PC-3 (cell line): ENCODE results near the gene NATD1. TPM values are rescaled to one million over a fixed set of nuclear protein-coding genes. Genes with fewer than 3 reads are reported as not detected.

Experiments used
- ATAC-seq: fragments of 200-7000 bp; cut with Tn5 transposase; 2 replicates; pipeline ENCODE4 v1.9.1; 2020; ENCODE audit warnings: mild to moderate bottlenecking, moderate library complexity
- BruUV-seq: library from RNA; stranded (reverse); fragments of 400-500 nt; replicated peaks from 2 replicates; lab custom pipeline; 2021; lab: Mats Ljungman, UMichigan
- CTCF ChIA-PET: fragments of 300-600 bp; sonication (Branson Sonifier 250); formaldehyde crosslinking; loops from one replicate; lab custom pipeline; 2022; ENCODE audit warnings: antibody characterized with exemption; lab: Charles Lee
- POLR2A ChIA-PET: fragments of 300-600 bp; sonication (Branson Sonifier 250); formaldehyde crosslinking; loops from one replicate; lab custom pipeline; 2022; ENCODE audit warnings: antibody characterized with exemption; ENCODE audit not compliant: unreplicated experiment; lab: Charles Lee
- DNase-seq: peaks from one replicate; pipeline ENCODE4 v3.0.0-alpha.2; 2015
- H2AFZ ChIP-seq: fragments of 300-600 bp; sonication (generic); 2 replicates; pipeline ENCODE4 v1.6.0; 2016; ENCODE audit warnings: antibody characterized with exemption, low read length
- H3F3A ChIP-seq: fragments of 300-600 bp; sonication (generic); one replicate; pipeline ENCODE4 v1.6.0; 2017; ENCODE audit warnings: antibody characterized with exemption, low read length, control low read depth, mild to moderate bottlenecking; ENCODE audit not compliant: unreplicated experiment
- H3K27ac ChIP-seq: fragments of 300-600 bp; sonication (generic); 2 replicates; pipeline ENCODE4 v1.5.1; 2016; ENCODE audit warnings: mild to moderate bottlenecking, low read length
- H3K27me3 ChIP-seq: fragments of 300-600 bp; sonication (generic); 2 replicates; pipeline ENCODE4 v1.6.1; 2016; ENCODE audit warnings: low read length, mixed read lengths
- H3K36me3 ChIP-seq: fragments of 300-600 bp; sonication (generic); 2 replicates; pipeline ENCODE4 v1.6.1; 2016; ENCODE audit warnings: low read depth, mixed run types, low read length, mixed read lengths
- H3K4me1 ChIP-seq: fragments of 300-600 bp; sonication (generic); 2 replicates; pipeline ENCODE4 v1.5.1; 2016; ENCODE audit warnings: low read length; ENCODE audit not compliant: insufficient read depth
- H3K4me2 ChIP-seq: fragments of 300-600 bp; sonication (generic); 2 replicates; pipeline ENCODE4 v1.6.0; 2016; ENCODE audit warnings: low read length
- H3K4me3 ChIP-seq: fragments of 300-600 bp; sonication (generic); 2 replicates; pipeline ENCODE4 v1.5.1; 2016; ENCODE audit warnings: mild to moderate bottlenecking, low read length, mixed read lengths
- H3K79me2 ChIP-seq: fragments of 300-600 bp; sonication (generic); 2 replicates; pipeline ENCODE4 v1.6.1; 2017; ENCODE audit warnings: low read length, mixed read lengths
- H3K9ac ChIP-seq: fragments of 300-600 bp; sonication (generic); 2 replicates; pipeline ENCODE4 v1.6.0; 2016; ENCODE audit warnings: mild to moderate bottlenecking, low read length
- H3K9me2 ChIP-seq: fragments of 300-600 bp; sonication (generic); replicated peaks from 2 replicates; pipeline ENCODE4 v1.6.1; 2016; ENCODE audit warnings: mixed run types, low read length, mixed read lengths
- H3K9me3 ChIP-seq: fragments of 300-600 bp; sonication (generic); 2 replicates; pipeline ENCODE4 v1.6.1; 2016; ENCODE audit warnings: low read length, mixed read lengths
- H4K20me1 ChIP-seq: fragments of 300-600 bp; sonication (generic); 2 replicates; pipeline ENCODE4 v1.6.1; 2016; ENCODE audit warnings: low read length, mixed read lengths
- CTCF ChIP-seq: fragments of 300-600 bp; sonication (generic); conservative IDR thresholded peaks from 2 replicates; pipeline ENCODE4 v1.5.1; 2017; ENCODE audit warnings: antibody characterized with exemption, low read depth, mild to moderate bottlenecking, low read length
- EZH2 ChIP-seq: fragments of 300-600 bp; sonication (generic); IDR thresholded peaks from one replicate; pipeline ENCODE4 v1.6.1; 2017; ENCODE audit warnings: antibody characterized with exemption, mild to moderate bottlenecking, low read length; ENCODE audit not compliant: unreplicated experiment
- EZH2phosphoT487 ChIP-seq: fragments of 300-600 bp; sonication (generic); IDR thresholded peaks from 2 replicates; pipeline ENCODE4 v1.6.1; 2018; ENCODE audit warnings: mild to moderate bottlenecking, antibody characterized with exemption, low read length, borderline replicate concordance
- intact Hi-C: fragments of 100-400 bp; cut with micrococcal nuclease; formaldehyde crosslinking; loops from 2 replicates; pipeline ENCODE4 v1.9.0; 2023
- total RNA-seq: library from RNA; depleted of rRNA; stranded (reverse); fragments of >200 nt; gene quantifications from 2 replicates; pipeline ENCODE4 v1.2.3, GENCODE V29; 2014

NATD1 gene
- total RNA-seq, 1 experiment from 2014 or later = 0.73 TPM

DNA sequence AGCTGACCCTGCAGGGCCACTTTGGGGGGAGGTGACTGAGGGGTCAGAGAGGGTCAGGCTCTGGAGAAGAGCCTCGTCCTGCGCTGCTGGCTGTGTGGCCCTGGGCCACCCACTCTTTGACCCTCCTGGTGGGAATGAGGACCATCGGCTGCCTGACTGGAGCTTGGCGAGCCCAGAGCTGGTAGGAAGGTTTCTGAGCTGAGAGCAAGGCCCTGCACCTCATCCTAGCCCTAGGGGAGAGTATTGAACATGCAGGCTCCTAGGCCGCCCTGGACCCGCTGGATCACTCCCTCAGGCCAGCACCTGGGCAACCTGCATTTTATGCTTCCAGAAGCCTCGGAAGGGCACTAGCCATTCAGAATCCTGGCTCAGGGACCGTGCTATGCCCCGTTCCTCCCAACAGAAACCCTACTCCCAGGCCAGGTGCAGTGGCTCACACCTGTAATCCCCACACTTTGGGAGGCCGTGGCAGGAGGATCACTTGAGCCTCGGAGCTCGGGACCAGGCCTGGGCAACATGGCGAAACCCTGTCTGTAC, 45.8 kb upstream of the NATD1 start:
- DNase-seq (no peak), ATAC-seq (no peak)
- no peak overlapping the region for H3K27ac ChIP-seq
- no peaks in the 10 kb centered on the region for H3K27me3 ChIP-seq
- ChIA-PET POLR2A (no interaction called here), CTCF (no interaction called here)
- no peaks in the 10 kb centered on the region for H3K9me2 ChIP-seq
- intact Hi-C loops = no loop called here
- no peak overlapping the region for H3K4me2 ChIP-seq
- no peak overlapping the region for H3K4me3 ChIP-seq
- peaks cover 45% of the 10 kb centered on the region for H3K36me3 ChIP-seq
- BruUV-seq = no TSS peak
- H3K79me2 ChIP-seq = peaks cover 34% of the 10 kb centered on the region
- H3F3A ChIP-seq = no peaks in the 10 kb centered on the region
- TF ChIP-seq EZH2phosphoT487 = no peak
- no peak for TF ChIP-seq EZH2
- no peak for TF ChIP-seq CTCF
- H2AFZ ChIP-seq = no peak overlapping the region
- H3K9me3 ChIP-seq = no peaks in the 10 kb centered on the region
- H4K20me1 ChIP-seq = peaks cover 45% of the 10 kb centered on the region
- H3K9ac ChIP-seq = no peak overlapping the region
- H3K4me1 ChIP-seq = no peaks in the 10 kb centered on the region

DNA sequence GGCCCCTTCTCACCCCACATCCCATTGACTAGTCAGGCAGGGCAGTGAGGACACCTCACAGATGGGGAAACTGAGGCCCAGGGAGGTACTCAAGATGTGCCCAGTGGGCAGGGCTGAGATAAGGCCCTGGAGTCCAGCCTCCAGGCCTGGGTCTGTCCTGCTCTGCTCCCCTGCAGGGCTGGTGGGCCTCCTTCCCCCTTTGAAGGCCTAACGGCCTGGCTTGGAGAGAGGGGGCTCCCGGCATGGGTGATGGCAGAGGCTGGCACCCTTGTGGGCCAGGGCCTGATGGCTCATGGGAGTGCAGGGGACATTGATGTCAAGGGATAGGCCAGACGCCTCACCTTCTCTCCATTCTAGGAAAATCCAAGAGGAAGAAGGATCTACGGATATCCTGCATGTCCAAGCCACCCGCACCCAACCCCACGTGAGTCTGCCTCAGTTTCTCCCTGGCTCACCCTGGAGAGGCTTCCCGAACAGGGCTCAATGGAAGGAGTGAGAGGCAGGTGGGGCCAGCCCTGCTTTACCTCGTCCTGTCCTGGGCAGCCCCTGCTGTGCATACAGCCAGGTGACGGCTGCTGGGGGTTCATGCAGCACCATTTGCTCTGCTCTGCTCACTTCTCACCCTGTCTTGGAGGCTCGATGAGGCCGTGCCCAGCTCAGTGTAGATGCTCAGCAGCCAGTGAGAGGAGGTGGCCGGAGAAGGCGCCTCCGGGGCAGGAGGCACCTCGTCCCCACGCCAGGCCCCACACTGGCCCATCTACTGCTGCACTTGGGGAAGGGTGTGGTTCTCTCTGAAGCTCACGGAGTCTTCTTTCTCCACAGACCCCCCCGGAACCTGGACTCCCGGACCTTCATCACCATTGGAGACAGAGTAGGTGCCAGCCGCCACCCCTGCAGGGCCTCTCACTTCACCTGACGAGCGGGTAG, 45.1 kb upstream of the NATD1 start:
- Histone ChIP-seq H4K20me1 (peaks cover 52% of the 10 kb centered on the region), H3K79me2 (peaks cover 42% of the 10 kb centered on the region), H3K36me3 (peaks cover 37% of the 10 kb centered on the region), H2AFZ (no peak overlapping the region), H3K27me3 (no peaks in the 10 kb centered on the region), H3F3A (no peaks in the 10 kb centered on the region), H3K27ac (no peak overlapping the region), H3K4me2 (no peak overlapping the region), H3K4me1 (no peaks in the 10 kb centered on the region), H3K9me3 (no peaks in the 10 kb centered on the region), H3K9ac (no peak overlapping the region), H3K4me3 (no peak overlapping the region), H3K9me2 (no peaks in the 10 kb centered on the region)
- no TSS peak for BruUV-seq
- ChIA-PET POLR2A (no interaction called here), CTCF (no interaction called here)
- no peak for ATAC-seq
- no peak for TF ChIP-seq EZH2phosphoT487
- TF ChIP-seq EZH2 = no peak
- no peak for TF ChIP-seq CTCF
- intact Hi-C loops = no loop called here
- DNase-seq = no peak

- H3K4me3 ChIP-seq = no peak overlapping the region
- BruUV-seq = no TSS peak
- ATAC-seq = no peak
- ChIA-PET CTCF (no interaction called here), POLR2A (no interaction called here)
- peaks cover 49% of the 10 kb centered on the region for H3K79me2 ChIP-seq
- no peaks in the 10 kb centered on the region for H3K4me1 ChIP-seq
- H2AFZ ChIP-seq = no peak overlapping the region
- no peak overlapping the region for H3K4me2 ChIP-seq
- H3K9me3 ChIP-seq = no peaks in the 10 kb centered on the region
- H4K20me1 ChIP-seq = peaks cover 59% of the 10 kb centered on the region
- intact Hi-C loops = no loop called here
- no peak for DNase-seq
- no peak overlapping the region for H3K9ac ChIP-seq
- H3K27me3 ChIP-seq = no peaks in the 10 kb centered on the region
- no peak overlapping the region for H3K27ac ChIP-seq
- peaks cover 30% of the 10 kb centered on the region for H3K36me3 ChIP-seq
- H3K9me2 ChIP-seq = no peaks in the 10 kb centered on the region
- TF ChIP-seq CTCF = no peak
- TF ChIP-seq EZH2phosphoT487 = no peak
- TF ChIP-seq EZH2 = no peak
- H3F3A ChIP-seq = no peaks in the 10 kb centered on the region
These were observed 44.4 kb upstream of the NATD1 start for GRCh38 chr17:21297597-21297996.
